ENCODE results near the gene NHSL1. TPM values are rescaled to one million over a fixed set of nuclear protein-coding genes. Genes with fewer than 3 reads are reported as not detected.

The NHSL1 gene
- total and polyA plus RNA-seq, 7 donors = 0.08 to 2.3 (median 1.2) TPM

DNA sequence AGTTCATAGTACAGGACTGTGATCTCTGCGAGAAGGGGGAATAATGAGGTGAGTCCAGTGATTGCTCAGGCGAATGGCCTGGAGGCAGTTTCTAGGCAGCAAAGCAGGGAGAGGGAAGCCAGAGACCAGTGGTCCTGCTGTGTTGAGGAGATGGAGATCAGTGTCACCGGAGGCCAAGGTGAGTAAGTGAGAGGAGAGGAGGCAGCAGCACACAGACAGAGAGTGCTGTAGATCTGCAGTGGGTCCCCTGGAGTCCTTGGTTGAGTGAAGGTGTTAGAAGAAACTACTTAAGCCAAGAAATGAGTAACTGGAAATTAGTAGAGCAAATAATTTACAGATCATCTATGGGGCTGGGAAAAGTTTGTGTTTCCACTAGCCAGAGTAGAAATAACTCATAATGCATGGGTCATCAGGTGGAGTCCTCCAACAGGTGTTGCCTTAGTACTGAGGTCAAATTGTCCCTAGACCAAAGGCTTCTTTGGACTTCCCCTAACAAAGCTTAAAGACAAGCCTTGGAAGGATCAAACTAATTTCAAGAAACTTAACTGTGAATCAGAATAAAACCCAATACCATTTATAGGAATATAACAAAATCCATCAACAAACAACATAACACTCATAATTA, 81.7 kb downstream of the NHSL1 start:
- intact Hi-C loops (cut with DNase I) = no loop called here
- peaks cover 11 to 52% of the 10 kb centered on the region in 2 donors for H3K36me3 ChIP-seq (ENCODE audit: insufficient read depth in 1 of 2, low read depth in 1 of 2)
- no peak for ATAC-seq

GRCh38 chr6:138416206-138416605, 83.1 kb downstream of the NHSL1 start:
- Histone ChIP-seq H3K36me3 (ENCODE audit: insufficient read depth in 1 of 2, low read depth in 1 of 2) (peaks cover 11 to 66% of the 10 kb centered on the region in 2 donors), H3K4me3 (no peak overlapping the region)
- no peak for ATAC-seq

More for the DNA sequence above, 81.7 kb downstream of the NHSL1 start:
- H3K4me3 ChIP-seq = no peak overlapping the region
- H3K27me3 ChIP-seq (ENCODE audit: insufficient read depth in 3 of 3, low read length in 2 of 3) = no peaks in the 10 kb centered on the region
- H3K9me3 ChIP-seq = no peaks in the 10 kb centered on the region
- 90 to 98% (median 92%) methylated on average over 3 of the region's 3 CpGs for WGBS, 3 donors
- H3K4me1 ChIP-seq = no peaks in the 10 kb centered on the region
- no peak for TF ChIP-seq CTCF (IDR thresholded peaks at IDR 0.05)
- no peak for DNase-seq
- no peak overlapping the region for H3K27ac ChIP-seq

GRCh38 chr6:138415125-138415524, 84.2 kb downstream of the NHSL1 start:
- no peak for TF ChIP-seq CTCF (IDR thresholded peaks at IDR 0.05)
- Histone ChIP-seq H3K9me3 (no peaks in the 10 kb centered on the region), H3K4me3 (no peak overlapping the region), H3K27ac (no peak overlapping the region), H3K27me3 (ENCODE audit: insufficient read depth in 3 of 3, low read length in 2 of 3) (no peaks in the 10 kb centered on the region), H3K4me1 (peaks cover 4% of the 10 kb centered on the region), H3K36me3 (ENCODE audit: insufficient read depth in 1 of 2, low read depth in 1 of 2) (peaks cover 11 to 77% of the 10 kb centered on the region in 2 donors)
- 71 to 83% (median 73%) methylated on average over 5 of the region's 5 CpGs for WGBS, 3 donors
- intact Hi-C loops (cut with DNase I) = no loop called here
- DNase-seq (no peak), ATAC-seq (peak in 1 of 4 donors; percentile 36)

More at GRCh38 chr6:138416206-138416605, 83.1 kb downstream of the NHSL1 start:
- no peak for DNase-seq
- no peak overlapping the region for H3K27ac ChIP-seq
- no peak for TF ChIP-seq CTCF (IDR thresholded peaks at IDR 0.05)
- no peaks in the 10 kb centered on the region for H3K9me3 ChIP-seq
- intact Hi-C loops (cut with DNase I) = no loop called here
- H3K27me3 ChIP-seq (ENCODE audit: insufficient read depth in 3 of 3, low read length in 2 of 3) = no peaks in the 10 kb centered on the region
- H3K4me1 ChIP-seq = peaks cover 2% of the 10 kb centered on the region
- 83 to 91% (median 89%) methylated on average over 4 of the region's 4 CpGs for WGBS, 3 donors

- no peak for TF ChIP-seq CTCF (IDR thresholded peaks at IDR 0.05)
- DNase-seq = no peak
- Histone ChIP-seq H3K36me3 (ENCODE audit: insufficient read depth in 1 of 2, low read depth in 1 of 2) (peaks cover 22 to 90% of the 10 kb centered on the region in 2 donors), H3K27ac (no peak overlapping the region), H3K4me3 (no peak overlapping the region), H3K27me3 (ENCODE audit: insufficient read depth in 3 of 3, low read length in 2 of 3) (no peaks in the 10 kb centered on the region), H3K9me3 (no peaks in the 10 kb centered on the region), H3K4me1 (peaks cover 4% of the 10 kb centered on the region)
- intact Hi-C loops (cut with DNase I) = no loop called here
- ATAC-seq = no peak
- 89 to 95% (median 89%) methylated on average over 6 of the region's 6 CpGs for WGBS, 3 donors
Measured at GRCh38 chr6:138410972-138411880, 88.1 kb downstream of the NHSL1 start.

All from psoas muscle (tissue), 8 donors.